HCT116 (cell line): ENCODE data around the gene CLEC4G.

Experiments
- ATF3 ChIP-seq: IDR thresholded peaks from 2 replicates; pipeline ENCODE4 v1.6.1; 2012
- CTCF ChIP-seq, 3 experiments: fragments of 200-600 bp in 1 of 3; sonication (generic) in 1 of 3; IDR thresholded peaks in 2 of 3; conservative IDR thresholded peaks in 1 of 3; 2 replicates each; pipeline ENCODE4 v1.5.1; 2012 to 2017; ENCODE audit warnings: low read depth in 2 of 3, low read length in 2 of 3, antibody characterized with exemption in 1 of 3, borderline replicate concordance in 1 of 3, control low read depth in 1 of 3, mild to moderate bottlenecking in 1 of 3, mixed read lengths in 1 of 3, mixed run types in 1 of 3, moderate library complexity in 1 of 3; ENCODE audit not compliant: insufficient read depth in 1 of 3
- EZH2 ChIP-seq: fragments of 200-600 bp; sonication (generic); IDR thresholded peaks from 2 replicates; pipeline ENCODE4 v1.6.1; 2017; ENCODE audit warnings: antibody characterized with exemption, mixed run types
- EZH2phosphoT487 ChIP-seq: fragments of 200-600 bp; IDR thresholded peaks from 2 replicates; pipeline ENCODE4 v1.6.1; 2018; ENCODE audit warnings: antibody characterized with exemption, borderline replicate concordance
- JUND ChIP-seq: IDR thresholded peaks from 2 replicates; pipeline ENCODE4 v1.6.1; 2012
- MAX ChIP-seq: IDR thresholded peaks from 2 replicates; pipeline ENCODE4 v1.6.1; 2012
- POLR2A ChIP-seq: IDR thresholded peaks from 2 replicates; pipeline ENCODE4 v1.7.0; 2011; ENCODE audit warnings: borderline replicate concordance; ENCODE audit not compliant: insufficient read depth, insufficient read length; ENCODE audit errors: extremely low read depth
- POLR2AphosphoS5 ChIP-seq: IDR thresholded peaks from 2 replicates; pipeline ENCODE4 v1.6.1; 2011; ENCODE audit warnings: mild to moderate bottlenecking, low read depth, low read length, moderate library complexity
- RAD21 ChIP-seq: IDR thresholded peaks from 2 replicates; pipeline ENCODE4 v1.6.1; 2012; ENCODE audit warnings: low read depth, mild to moderate bottlenecking
- REST ChIP-seq: IDR thresholded peaks from 2 replicates; pipeline ENCODE4 v1.6.1; 2012; ENCODE audit warnings: low read depth
- SIN3A ChIP-seq: IDR thresholded peaks from 2 replicates; pipeline ENCODE4 v1.6.1; 2012; ENCODE audit warnings: low read depth
- SP1 ChIP-seq: IDR thresholded peaks from 2 replicates; pipeline ENCODE4 v1.6.1; 2012; ENCODE audit warnings: low read depth

- no peak for TF ChIP-seq POLR2A
- TF ChIP-seq CTCF (IDR thresholded peaks at IDR 0.05 in 2 of 3, conservative IDR thresholded peaks at IDR 0.05 in 1 of 3; ENCODE audit: borderline replicate concordance in 1 of 3, insufficient read depth in 1 of 3, low read depth in 2 of 3, low read length in 2 of 3) = no peak
- no peak for TF ChIP-seq POLR2AphosphoS5
- TF ChIP-seq JUND = no peak
- no peak for TF ChIP-seq RAD21
- no peak for TF ChIP-seq SIN3A
- no peak for TF ChIP-seq EZH2phosphoT487
- TF ChIP-seq EZH2 = no peak
- no peak for TF ChIP-seq MAX
- TF ChIP-seq SP1 = no peak
- no peak for TF ChIP-seq REST
- no peak for TF ChIP-seq ATF3
Observed at GRCh38 chr19:7725791-7726190, 6.1 kb downstream of the CLEC4G start.
